ENCODE data around the gene PPM1D.
"Not testable (repeated sequence)": the region's sequence is repeated elsewhere in the genome, so short reads cannot be mapped to it uniquely, and the experiment has no call there.

- TF ChIP-seq CTCF (IDR thresholded peaks at IDR 0.05; ENCODE audit: insufficient read depth, low read length); SPI1 (IDR thresholded peaks at IDR 0.05; ENCODE audit: borderline replicate concordance, low read depth); POLR2AphosphoS5 (IDR thresholded peaks at IDR 0.05; ENCODE audit: low read depth): not testable (repeated sequence)
These were observed 5.8 kb upstream of the PPM1D start for GRCh38 chr17:60594170-60594569.
